NCI-H524 treated with DMSO at 0.1 percent for 48 hours (cell line): ENCODE results near the gene FOSL2.

Experiments
- DNase-seq: peaks from one replicate; lab custom pipeline; 2025; lab: John Stamatoyannopoulos, UW

Gene FOSL2

DNA sequence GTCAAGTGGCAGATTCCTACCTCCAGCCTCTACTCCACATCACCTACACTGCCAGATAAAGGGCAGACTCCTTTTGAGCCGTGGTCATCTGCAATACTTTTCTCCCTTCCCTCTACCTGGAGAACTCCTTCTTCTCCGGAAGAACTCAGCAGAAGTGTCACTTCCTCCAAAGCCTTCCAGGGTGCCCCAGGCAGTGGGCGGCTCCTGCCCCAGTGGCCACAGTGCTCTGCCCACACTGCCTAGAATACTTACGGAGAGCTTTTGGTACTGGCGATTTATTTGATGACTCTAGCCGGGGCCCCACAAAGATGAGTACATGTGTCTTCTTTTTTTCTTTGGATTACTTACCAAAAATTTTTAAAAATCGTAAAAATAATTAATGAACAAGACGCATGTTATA lies 39.7 kb downstream of the FOSL2 start:
- no peak for DNase-seq

DNA sequence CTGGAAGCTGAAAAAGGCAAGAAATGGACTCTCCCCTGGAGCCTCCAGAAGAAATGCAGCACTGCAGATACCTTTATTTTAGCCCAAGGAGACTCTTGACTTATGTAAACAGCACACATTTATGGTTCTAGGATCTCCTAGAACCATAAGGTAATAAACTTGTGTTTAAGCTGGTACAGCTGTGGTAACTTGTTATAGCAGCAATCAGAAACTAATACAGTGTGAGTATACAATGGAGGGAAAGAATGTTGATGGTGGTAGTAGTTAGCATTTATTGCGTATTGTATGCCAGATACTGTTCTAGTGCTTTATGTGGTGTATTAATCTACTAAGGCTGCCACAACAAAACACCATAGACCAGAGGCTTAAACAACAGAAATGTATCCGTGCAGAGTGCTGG lies 40.6 kb downstream of the FOSL2 start:
- no peak for DNase-seq

GRCh38 chr2:28433935-28434599 lies 41.4 kb downstream of the FOSL2 start:
- DNase-seq: no peak

DNA sequence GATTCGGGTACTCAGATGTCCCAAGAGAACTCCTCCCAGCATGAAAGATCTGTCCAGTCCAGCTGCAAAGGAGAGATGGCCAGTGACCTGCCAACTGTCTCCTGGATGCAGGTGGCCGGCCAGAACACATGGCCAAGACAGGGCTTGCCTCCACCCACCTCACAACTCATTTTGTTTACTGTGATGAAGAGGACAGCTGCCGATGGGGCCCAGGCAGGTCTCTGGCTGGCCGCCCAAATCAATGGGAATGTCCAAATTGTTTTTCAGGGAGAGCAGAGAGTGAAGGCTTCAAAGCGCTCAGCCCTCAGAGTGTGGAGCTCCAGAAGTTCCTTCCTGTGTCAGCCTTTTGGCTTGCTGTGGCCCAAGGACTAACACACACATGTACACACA lies 41.9 kb downstream of the FOSL2 start:
- no peak for DNase-seq

DNA sequence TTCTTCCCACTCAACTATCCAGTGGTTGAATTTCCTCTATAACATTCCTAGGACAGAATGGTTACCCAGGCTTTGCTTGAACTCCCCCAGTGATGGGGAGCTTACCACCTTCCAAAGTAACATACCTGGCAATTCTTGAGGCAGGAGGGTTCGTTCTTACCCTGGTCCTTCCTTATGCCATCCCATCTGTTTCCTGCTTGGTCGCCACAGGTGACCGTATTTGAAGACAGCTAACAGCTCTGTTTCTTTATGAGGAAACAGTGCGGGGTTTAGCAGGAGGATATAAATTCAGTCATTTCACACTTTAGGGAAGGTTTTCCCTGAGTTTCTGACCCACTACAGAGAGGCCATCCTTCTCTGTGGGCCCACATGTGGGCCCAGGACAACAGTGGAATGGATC lies 42.6 kb downstream of the FOSL2 start:
- no peak for DNase-seq

- no peak for DNase-seq
These were observed 43.2 kb downstream of the FOSL2 start for GRCh38 chr2:28435814-28436351.

DNA sequence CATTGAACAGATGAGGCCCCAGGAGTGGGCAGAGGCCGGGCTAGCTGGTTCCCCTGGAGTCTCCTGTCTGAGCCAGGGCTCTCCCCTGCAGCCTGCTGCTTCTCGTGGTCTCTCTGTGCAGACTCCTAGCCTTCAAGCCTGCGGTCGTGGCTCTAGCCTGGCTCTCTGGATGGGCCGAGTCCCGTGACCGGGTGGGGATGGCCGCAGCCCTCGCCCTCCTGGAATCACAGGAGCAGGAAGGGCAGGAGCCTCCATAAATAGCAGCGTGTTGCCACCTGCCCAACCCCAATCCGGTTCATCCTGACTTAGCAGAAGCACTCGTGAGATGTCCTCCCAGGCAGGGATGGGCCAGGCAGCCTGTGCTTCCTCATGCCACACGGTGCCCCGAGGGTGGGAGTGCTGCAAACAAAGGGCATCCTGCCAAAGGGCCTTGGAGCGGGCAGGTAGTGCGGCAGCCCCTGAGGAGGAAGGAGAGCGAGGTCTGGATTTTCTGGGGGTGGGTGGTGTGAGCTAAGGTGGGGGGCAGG lies 43.9 kb downstream of the FOSL2 start:
- DNase-seq: no peak

DNA sequence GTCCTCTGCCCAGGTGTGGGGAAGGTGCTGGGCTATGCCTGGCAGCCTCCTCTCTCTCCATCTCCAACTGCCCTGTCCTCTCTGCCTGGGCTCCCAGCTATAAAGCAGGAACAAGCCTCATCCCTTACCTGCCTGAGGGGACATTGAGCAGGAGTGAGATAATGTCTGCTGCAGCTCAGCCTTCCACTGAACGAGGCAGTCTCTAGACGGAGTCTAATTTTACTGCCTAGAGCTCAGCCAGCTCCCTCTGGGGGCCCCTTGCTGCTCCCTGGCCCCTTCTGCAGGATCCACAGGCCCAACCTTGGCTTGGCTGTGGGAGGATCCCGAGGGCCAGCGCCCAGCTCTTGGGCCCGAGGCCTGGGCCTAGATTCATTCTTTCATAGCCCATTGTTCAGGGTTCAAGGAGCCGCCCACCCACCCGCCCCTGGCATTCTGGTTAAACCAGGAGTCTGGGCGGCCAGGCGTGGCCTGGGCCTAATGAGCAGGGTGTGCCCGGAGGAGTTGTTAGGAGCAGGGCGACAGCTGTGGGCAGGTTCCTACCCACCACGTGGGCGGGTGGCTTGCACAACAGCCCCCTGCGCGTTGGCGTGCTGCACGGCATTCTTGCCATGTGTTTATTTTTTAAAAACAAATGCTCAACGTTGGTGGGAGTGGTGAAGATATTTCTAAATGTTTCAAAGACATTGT lies 44.6 kb downstream of the FOSL2 start:
- no peak for DNase-seq

GRCh38 chr2:28437918-28438317 lies 45.3 kb downstream of the FOSL2 start:
- DNase-seq: no peak

- DNase-seq: no peak
These were observed 45.9 kb downstream of the FOSL2 start for GRCh38 chr2:28438532-28439063.

DNA sequence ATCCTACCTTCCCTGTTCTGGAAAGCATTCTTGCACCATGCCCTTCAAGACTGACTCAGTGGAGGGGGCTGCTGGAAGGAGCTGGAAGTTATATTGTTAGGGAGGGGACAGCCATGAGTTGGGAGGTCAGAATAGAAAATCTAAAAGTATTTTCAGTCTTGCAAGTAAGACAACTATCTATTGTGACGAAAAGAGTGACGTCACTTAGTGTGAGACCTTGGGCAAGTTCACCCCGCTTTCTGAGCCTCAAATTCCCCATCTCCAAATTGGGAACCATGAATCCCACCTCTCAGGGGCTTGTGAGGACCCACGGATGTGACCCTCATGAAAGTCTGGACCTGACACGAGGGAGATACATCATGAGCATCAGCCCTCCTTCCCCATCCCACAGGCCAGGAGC lies 46.5 kb downstream of the FOSL2 start:
- DNase-seq: no peak

DNA sequence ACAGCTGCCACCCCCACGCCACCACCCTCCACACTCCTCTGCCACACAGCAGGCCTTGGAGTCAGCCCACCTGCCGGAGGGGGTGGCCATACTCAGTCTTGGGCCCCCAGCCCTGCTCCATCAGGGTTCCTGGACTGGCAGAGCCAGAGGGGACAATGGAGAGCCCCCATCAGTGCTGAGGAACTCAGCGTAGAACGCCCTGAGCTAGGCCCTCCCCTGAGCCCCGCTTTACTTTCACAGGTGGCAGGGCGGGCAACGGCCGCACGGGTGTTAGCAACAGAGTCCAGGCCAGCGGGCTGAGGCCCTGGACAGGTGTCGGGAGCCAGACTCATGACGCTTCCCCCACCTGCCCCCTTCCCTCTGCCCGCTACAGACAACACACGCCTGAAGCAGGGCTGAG lies 47.1 kb downstream of the FOSL2 start:
- no peak for DNase-seq

- no peak for DNase-seq
These were observed 49.7 kb downstream of the FOSL2 start for GRCh38 chr2:28442328-28442727.

GRCh38 chr2:28444956-28445355 lies 52.3 kb downstream of the FOSL2 start:
- no peak for DNase-seq

DNA sequence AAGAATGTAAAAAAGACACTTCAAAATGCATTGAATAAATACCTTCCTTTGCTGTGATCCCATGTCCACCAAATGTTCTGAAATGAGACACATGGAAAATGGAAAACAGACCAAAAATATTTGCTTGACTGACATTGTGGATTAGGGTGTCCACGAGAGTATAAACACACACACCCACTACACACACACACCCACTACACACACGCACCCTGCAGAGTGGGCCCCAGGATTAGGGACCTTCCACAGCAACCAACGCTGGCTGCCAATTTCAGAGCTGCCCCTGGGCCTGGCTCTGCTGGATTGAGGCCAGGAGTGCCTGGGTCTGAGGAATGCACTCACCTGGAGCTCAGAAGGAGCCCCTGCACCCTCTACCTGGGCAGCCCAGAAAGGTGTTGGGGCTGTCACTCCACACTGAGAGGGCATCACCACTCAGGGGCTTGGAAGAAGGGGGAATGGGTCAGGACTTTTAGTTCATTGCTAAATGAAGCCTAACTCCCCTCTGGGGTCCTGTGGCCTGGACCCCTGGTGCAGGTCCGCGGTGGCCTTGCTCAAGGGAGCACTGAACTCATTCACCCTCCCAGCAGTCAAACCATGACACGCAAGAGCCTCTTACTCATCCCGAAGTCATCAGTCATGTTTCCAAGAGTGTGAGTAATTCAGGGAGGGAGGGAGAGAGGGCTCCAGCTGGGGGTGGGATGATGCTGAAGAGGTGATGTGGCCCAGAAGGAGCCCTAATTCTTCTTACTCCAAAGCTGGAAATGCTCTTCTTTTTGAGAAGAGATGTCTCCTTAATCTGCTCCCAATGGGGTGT lies 53.0 kb downstream of the FOSL2 start:
- DNase-seq: no peak

GRCh38 chr2:28446531-28446930 lies 53.9 kb downstream of the FOSL2 start:
- DNase-seq: no peak

DNA sequence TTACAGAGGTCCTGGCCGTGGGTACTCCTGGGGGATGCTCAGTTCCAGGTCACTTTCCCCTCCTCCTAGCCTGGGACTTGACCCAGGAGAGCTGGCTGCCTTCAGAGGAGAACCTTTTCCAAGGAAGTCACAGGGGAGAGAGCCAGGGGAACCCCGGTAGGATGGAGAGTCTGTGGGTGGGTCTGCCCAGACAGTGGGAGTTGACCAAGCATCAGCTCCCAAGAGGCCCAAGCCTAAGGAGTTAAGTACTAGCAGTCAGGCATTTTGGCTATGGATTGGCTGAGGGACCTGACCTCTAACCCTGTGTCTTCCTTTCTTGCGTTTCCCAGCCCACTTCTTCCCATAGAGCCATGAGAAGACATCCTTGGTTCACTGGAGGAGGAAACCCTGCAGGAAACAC lies 54.4 kb downstream of the FOSL2 start:
- DNase-seq: no peak

DNA sequence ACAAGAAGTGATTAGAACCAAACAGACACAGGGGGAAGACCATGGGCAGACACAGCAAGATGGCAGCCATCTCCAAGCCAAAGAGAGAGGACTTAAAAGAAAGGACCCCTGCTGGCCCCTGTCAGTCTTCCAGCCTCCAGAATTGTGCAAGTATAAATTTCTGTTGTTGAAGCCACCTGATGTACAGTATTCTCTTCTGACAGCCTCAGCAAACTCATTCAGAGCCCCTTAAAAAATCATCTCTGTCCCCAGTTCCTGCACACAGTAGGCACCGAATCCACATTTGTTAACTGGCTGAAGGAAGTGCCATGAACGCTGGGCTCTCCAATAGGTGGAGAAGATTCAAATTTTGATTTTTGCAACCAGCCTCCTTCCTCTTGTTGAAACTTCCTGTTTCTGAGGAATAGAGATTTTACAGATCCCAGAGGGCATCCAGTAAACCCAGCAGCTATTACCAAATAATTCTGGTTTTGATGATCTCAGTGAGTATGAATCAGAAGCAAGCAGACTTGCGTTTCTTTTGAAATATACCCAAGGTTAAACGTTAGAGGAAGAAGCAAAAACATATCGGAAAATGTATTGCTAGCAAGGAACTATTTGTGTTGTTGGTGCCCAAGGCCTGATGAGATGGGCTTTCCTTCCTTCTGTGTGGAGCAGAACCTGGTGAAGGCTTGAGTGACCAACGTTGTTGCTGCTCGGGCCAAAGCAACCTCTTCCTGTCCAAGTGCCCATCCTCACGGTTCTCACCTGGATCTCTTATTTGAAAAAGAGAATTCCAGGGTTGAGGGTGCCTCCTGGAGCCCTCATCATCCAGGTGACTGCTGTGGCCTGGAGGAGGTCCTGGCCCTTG lies 55.5 kb downstream of the FOSL2 start:
- no peak for DNase-seq

DNA sequence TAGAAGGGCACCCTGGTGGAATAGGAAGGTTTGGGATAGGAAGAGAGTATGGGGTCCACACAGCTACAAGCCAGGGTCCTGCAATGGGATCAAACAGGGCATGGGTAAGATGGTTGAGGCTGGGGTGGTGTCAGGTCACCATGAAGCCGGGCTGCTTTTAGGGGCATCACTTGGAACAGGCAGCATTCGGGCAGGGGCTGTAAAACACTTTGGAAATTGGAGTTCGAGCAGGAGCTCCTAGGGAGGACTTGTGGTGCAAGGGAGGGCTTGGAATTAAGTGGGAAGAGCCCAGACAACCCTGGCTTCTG lies 56.1 kb downstream of the FOSL2 start:
- no peak for DNase-seq

DNA sequence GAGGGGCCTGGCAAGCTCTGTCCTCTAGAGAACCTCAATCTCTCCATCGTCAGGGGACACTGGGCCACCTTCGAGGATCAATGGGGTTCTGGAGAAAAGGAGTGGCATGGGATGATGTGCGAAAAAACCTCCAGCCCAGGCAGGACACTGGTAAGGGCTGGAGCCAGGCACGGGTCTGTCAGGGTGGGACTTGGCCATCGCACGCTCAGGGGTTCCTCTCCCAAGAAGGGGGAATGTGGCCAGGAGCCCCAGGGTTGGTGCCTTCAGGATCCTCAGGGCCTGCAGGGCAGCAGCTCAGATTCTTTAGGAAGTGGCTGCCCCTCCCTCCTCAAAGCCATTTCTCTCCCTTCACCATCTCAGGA lies 56.4 kb downstream of the FOSL2 start:
- DNase-seq: no peak

- DNase-seq: no peak
These were observed 57.1 kb downstream of the FOSL2 start for GRCh38 chr2:28449488-28450395.
